Ishikawa (cell line): ENCODE measurements around the gene TSN.

Experiments
- CEBPB ChIP-seq: IDR thresholded peaks from 2 replicates; pipeline ENCODE4 v1.6.1; 2012
- CREB1 ChIP-seq: IDR thresholded peaks from 2 replicates; pipeline ENCODE4 v1.6.1; 2012; ENCODE audit warnings: low read depth
- EGR1 ChIP-seq: IDR thresholded peaks from 2 replicates; pipeline ENCODE4 v1.6.1; 2012
- EP300 ChIP-seq: IDR thresholded peaks from 2 replicates; pipeline ENCODE4 v1.6.1; 2012; ENCODE audit warnings: borderline replicate concordance
- FOXM1 ChIP-seq: IDR thresholded peaks from 2 replicates; pipeline ENCODE4 v1.6.1; 2012; ENCODE audit warnings: low read depth, borderline replicate concordance
- MAX ChIP-seq: IDR thresholded peaks from 2 replicates; pipeline ENCODE4 v1.6.1; 2012
- NFIC ChIP-seq: IDR thresholded peaks from 2 replicates; pipeline ENCODE4 v1.6.1; 2012
- RAD21 ChIP-seq: IDR thresholded peaks from 2 replicates; pipeline ENCODE4 v1.6.1; 2012; ENCODE audit warnings: low read depth
- REST ChIP-seq: IDR thresholded peaks from 2 replicates; pipeline ENCODE4 v1.6.1; 2012; ENCODE audit warnings: low read depth, mild to moderate bottlenecking
- TAF1 ChIP-seq: IDR thresholded peaks from 2 replicates; pipeline ENCODE4 v1.6.1; 2012; ENCODE audit warnings: low read depth, mild to moderate bottlenecking
- TCF12 ChIP-seq: IDR thresholded peaks from 2 replicates; pipeline ENCODE4 v1.6.1; 2012; ENCODE audit warnings: low read depth
- TEAD4 ChIP-seq: IDR thresholded peaks from 2 replicates; pipeline ENCODE4 v1.6.1; 2012
- YY1 ChIP-seq: IDR thresholded peaks from 2 replicates; pipeline ENCODE4 v1.6.1; 2012; ENCODE audit warnings: low read depth
- ZBTB7A ChIP-seq: IDR thresholded peaks from 2 replicates; pipeline ENCODE4 v1.6.1; 2012; ENCODE audit warnings: low read depth
- TF ChIP-seq, protein P1 (sequence below): IDR thresholded peaks from 2 replicates; pipeline ENCODE4 v1.6.1; 2012

TSN gene

GRCh38 chr2:121774235-121774634 is 18.8 kb downstream of the TSN start:
- TF ChIP-seq CEBPB (no peak), EP300 (no peak), EGR1 (no peak), YY1 (no peak), NFIC (no peak), TEAD4 (no peak), RAD21 (no peak), CREB1 (no peak), ZBTB7A (no peak), TCF12 (no peak)

GRCh38 chr2:121776361-121776760 is 20.9 kb downstream of the TSN start:
- TF ChIP-seq EGR1 (no peak), FOXM1 (no peak), TEAD4 (no peak), RAD21 (no peak), MAX (no peak)

GRCh38 chr2:121776885-121777698 is 21.6 kb downstream of the TSN start:
- no peak for TF ChIP-seq CREB1
- TF ChIP-seq RAD21: no peak
- TF ChIP-seq TCF12: no peak
- TF ChIP-seq EGR1: no peak
- TF ChIP-seq, protein P1, sequence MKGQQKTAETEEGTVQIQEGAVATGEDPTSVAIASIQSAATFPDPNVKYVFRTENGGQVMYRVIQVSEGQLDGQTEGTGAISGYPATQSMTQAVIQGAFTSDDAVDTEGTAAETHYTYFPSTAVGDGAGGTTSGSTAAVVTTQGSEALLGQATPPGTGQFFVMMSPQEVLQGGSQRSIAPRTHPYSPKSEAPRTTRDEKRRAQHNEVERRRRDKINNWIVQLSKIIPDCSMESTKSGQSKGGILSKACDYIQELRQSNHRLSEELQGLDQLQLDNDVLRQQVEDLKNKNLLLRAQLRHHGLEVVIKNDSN: no peak
- no peak for TF ChIP-seq TAF1
- TF ChIP-seq EP300: no peak
- no peak for TF ChIP-seq YY1
- TF ChIP-seq ZBTB7A: no peak
- TF ChIP-seq FOXM1: no peak
- no peak for TF ChIP-seq NFIC
- TF ChIP-seq CEBPB: no peak
- no peak for TF ChIP-seq TEAD4
- TF ChIP-seq REST: no peak

- TF ChIP-seq NFIC (peak; percentile 44; the same call in 1 of the 2 replicates), TAF1 (no peak)
These were observed 22.2 kb downstream of the TSN start for GRCh38 chr2:121777699-121778058.

DNA sequence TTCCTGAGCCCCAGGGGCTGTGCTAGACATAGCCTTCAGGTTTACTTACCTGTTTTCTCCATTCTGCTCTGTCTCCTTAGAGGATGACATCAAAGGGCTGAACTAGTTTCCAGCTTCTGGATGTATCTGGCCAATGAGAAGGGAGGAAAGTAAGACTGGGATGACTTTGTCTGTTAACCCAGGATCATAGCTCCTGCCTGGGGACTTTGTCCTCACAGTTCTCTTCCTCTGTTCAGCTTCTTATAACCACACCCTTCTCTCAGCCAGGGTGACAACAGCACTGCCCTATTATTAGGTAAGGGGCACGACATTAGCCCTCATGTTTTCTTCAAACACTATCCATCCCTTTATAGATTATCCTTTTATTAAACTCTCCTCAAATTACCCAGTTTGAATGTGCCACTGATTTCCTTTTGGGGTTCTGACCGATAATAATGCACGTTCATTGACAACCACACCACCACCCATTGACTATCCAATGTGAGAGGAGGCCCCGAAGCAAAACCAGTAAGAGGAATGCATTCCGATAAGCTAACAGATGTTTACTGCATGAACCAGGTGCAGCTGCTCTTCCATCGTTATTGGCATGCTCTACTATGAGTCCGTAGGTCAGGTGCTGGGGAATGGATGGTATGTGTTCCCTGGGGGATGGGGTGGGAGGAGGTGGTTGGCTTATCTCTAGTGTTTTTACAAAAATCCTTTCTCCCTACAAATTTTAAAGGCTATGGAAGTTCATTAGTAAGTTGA is 23.5 kb downstream of the TSN start:
- TF ChIP-seq TEAD4: no peak
- no peak for TF ChIP-seq REST
- no peak for TF ChIP-seq NFIC
- no peak for TF ChIP-seq FOXM1
- no peak for TF ChIP-seq TAF1
- TF ChIP-seq TCF12: no peak
- no peak for TF ChIP-seq EGR1
- TF ChIP-seq CREB1: no peak
- TF ChIP-seq YY1: no peak
- no peak for TF ChIP-seq ZBTB7A

- no peak for TF ChIP-seq YY1
- no peak for TF ChIP-seq FOXM1
- no peak for TF ChIP-seq NFIC
- TF ChIP-seq TAF1: no peak
- TF ChIP-seq, protein P1: no peak
- TF ChIP-seq CEBPB: no peak
- no peak for TF ChIP-seq RAD21
- no peak for TF ChIP-seq REST
- TF ChIP-seq CREB1: no peak
- no peak for TF ChIP-seq ZBTB7A
- no peak for TF ChIP-seq TCF12
- TF ChIP-seq TEAD4: no peak
- TF ChIP-seq EP300: no peak
- no peak for TF ChIP-seq MAX
- no peak for TF ChIP-seq EGR1
These were observed 27.7 kb downstream of the TSN start for GRCh38 chr2:121783180-121783579.
